Left ventricle myocardium inferior (tissue), 1 donor: ENCODE results near the gene CCSER1. TPM values are rescaled to one million over a fixed set of nuclear protein-coding genes. Genes with fewer than 3 reads are reported as not detected.
"Not testable (repeated sequence)": the region's sequence is repeated elsewhere in the genome, so short reads cannot be mapped to it uniquely, and the experiment has no call there.

Source experiments
- DNase-seq: peaks from one replicate; pipeline ENCODE4 v3.0.0-alpha.2; 2020
- H3K27ac ChIP-seq: fragments of 200-600 bp; replicated peaks from 2 replicates; pipeline ENCODE4 v1.8.0; 2021
- H3K27me3 ChIP-seq: fragments of 200-600 bp; 2 replicates; pipeline ENCODE4 v1.8.0; 2021; ENCODE audit warnings: low read depth
- H3K36me3 ChIP-seq: fragments of 200-600 bp; 2 replicates; pipeline ENCODE4 v1.8.0; 2021
- H3K4me1 ChIP-seq: fragments of 200-600 bp; 2 replicates; pipeline ENCODE4 v1.8.0; 2021
- H3K4me3 ChIP-seq: fragments of 200-600 bp; 2 replicates; pipeline ENCODE4 v1.8.0; 2021; ENCODE audit warnings: mild to moderate bottlenecking, moderate library complexity
- H3K9me3 ChIP-seq: fragments of 200-600 bp; replicated peaks from 2 replicates; pipeline ENCODE4 v1.8.0; 2021
- CTCF ChIP-seq: fragments of 200-600 bp; IDR thresholded peaks from 2 replicates; pipeline ENCODE4 v1.8.0; 2021; ENCODE audit warnings: antibody characterized with exemption, mild to moderate bottlenecking, borderline replicate concordance
- intact Hi-C: fragments of 100-400 bp; cut with micrococcal nuclease; formaldehyde crosslinking; loops from one replicate; pipeline ENCODE4 v1.11.0; 2022
- total RNA-seq: library from RNA; stranded (reverse); fragmentation: NEBNext Ultra II Directional; extraction: Animal tissue kit (Norgen Biotek cat#: 25700); gene quantifications from one replicate; pipeline ENCODE4 v1.2.1, GENCODE V29; 2021
- donor health status: DM: no; HTN: yes; CAD: no; lungs with severe emphysema.

CCSER1 gene
- total RNA-seq, 1 donor from 2014 or later: 13.2 TPM

DNA sequence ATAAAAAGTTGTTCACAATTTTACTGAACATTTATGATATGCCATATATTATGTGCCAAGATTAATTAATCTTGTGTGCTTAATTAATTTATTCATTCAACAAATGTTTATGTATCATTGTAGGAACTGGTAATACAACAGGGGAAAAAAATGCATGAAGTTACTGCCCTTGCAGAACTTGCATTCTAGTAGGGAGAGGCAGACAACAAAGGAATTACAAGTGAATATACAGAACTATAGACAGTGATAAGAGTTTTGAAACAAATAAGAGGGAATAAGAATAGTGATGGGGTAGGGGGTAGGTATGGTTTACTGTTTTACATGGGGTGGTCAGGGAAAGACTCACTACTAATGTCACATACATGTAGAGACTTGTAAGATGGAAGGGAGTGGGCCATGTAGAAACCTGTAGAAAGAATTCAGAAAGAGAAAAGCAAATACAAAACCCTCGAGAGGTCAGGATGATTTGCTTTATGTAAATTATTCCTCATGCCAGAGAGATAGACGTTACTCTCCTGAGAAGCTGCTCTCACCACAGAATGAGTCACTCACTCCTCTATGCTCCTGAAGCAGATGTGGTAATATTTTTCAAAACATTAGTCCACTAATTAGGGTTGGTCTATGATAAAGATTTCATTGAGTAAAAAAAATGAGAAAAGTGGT lies 1321.6 kb downstream of the CCSER1 start:
- no peak for TF ChIP-seq CTCF
- intact Hi-C loops: no loop called here
- Histone ChIP-seq H3K27me3 (no peaks in the 10 kb centered on the region), H3K9me3 (no peaks in the 10 kb centered on the region), H3K4me1 (no peaks in the 10 kb centered on the region), H3K36me3 (no peaks in the 10 kb centered on the region), H3K4me3 (no peak overlapping the region), H3K27ac (no peak overlapping the region)
- DNase-seq: no peak

DNA sequence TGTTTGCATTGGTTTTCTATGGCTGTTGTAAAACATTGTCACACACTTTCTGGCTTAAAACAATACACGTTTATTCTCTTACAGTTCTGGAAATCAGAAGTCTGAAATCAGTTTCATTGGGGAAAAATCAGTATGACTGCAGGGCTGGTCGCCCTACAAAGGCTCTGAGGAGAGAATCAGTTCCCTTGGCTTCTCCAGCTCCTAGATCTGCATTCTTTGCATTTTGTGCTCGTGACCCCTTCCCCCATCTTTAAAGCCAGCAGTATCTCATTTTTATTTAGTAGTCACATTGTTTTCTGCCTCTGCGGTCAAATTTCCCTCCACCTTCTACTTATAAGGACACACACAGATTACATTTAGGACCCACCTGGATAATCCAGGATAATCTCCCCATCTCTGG lies 1326.9 kb downstream of the CCSER1 start:
- Histone ChIP-seq H3K4me1 (no peaks in the 10 kb centered on the region), H3K27me3 (no peaks in the 10 kb centered on the region), H3K4me3 (no peak overlapping the region), H3K27ac (no peak overlapping the region), H3K36me3 (no peaks in the 10 kb centered on the region), H3K9me3 (peaks cover 8% of the 10 kb centered on the region)
- no peak for DNase-seq
- intact Hi-C loops: no loop called here
- TF ChIP-seq CTCF: no peak

DNA sequence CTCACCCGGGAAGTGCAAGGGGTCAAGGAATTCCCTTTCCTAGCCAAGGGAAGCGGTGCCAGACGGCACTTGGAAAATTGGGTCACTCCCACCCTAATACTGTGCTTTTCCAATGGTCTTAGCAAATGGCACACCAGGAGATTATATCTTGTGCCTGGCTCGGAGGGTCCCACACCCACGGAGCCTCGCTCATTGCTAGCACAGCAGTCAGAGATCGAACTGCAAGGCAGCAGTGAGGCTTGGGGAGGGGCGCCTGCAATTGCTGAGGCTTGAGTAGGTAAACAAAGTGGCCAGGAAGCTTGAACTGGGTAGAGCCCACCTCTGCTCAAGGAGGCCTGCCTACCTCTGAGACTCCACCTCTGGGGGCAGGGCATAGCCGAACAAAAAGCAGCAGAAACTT lies 1335.4 kb downstream of the CCSER1 start:
- H3K27ac ChIP-seq, H3K36me3 ChIP-seq, DNase-seq, H3K27me3 ChIP-seq, intact Hi-C loops, H3K4me1 ChIP-seq, H3K4me3 ChIP-seq: not testable (repeated sequence)
- peaks cover 16% of the 10 kb centered on the region for H3K9me3 ChIP-seq

- Histone ChIP-seq H3K27ac (no peak overlapping the region), H3K4me1 (no peaks in the 10 kb centered on the region), H3K9me3 (peaks cover 18% of the 10 kb centered on the region), H3K36me3 (no peaks in the 10 kb centered on the region), H3K4me3 (no peak overlapping the region), H3K27me3 (no peaks in the 10 kb centered on the region)
- intact Hi-C loops: no loop called here
- no peak for DNase-seq
- no peak for TF ChIP-seq CTCF
Measured at GRCh38 chr4:91470671-91471070, 1343.5 kb downstream of the CCSER1 start.

GRCh38 chr4:91471280-91471679 lies 1344.1 kb downstream of the CCSER1 start:
- Histone ChIP-seq H3K27ac (no peak overlapping the region), H3K4me1 (no peaks in the 10 kb centered on the region), H3K4me3 (no peak overlapping the region), H3K27me3 (no peaks in the 10 kb centered on the region), H3K9me3 (peaks cover 14% of the 10 kb centered on the region), H3K36me3 (no peaks in the 10 kb centered on the region)
- no peak for DNase-seq
- intact Hi-C loops: no loop called here
- no peak for TF ChIP-seq CTCF

- Histone ChIP-seq H3K36me3 (no peaks in the 10 kb centered on the region), H3K27me3 (no peaks in the 10 kb centered on the region), H3K4me3 (no peak overlapping the region), H3K9me3 (peaks cover 14% of the 10 kb centered on the region), H3K27ac (no peak overlapping the region), H3K4me1 (no peaks in the 10 kb centered on the region)
- no peak for TF ChIP-seq CTCF
- DNase-seq: no peak
- intact Hi-C loops: no loop called here
Measured at GRCh38 chr4:91472046-91472445, 1344.9 kb downstream of the CCSER1 start.
